Duodenal mucosa (tissue), 2 donors: ENCODE measurements around the gene CD34.
"Not testable (repeated sequence)": the region's sequence is repeated elsewhere in the genome, so short reads cannot be mapped to it uniquely, and the experiment has no call there.

Experiments used
- H3K27ac ChIP-seq: one replicate; pipeline ENCODE4 v1.7.0; 2013; ENCODE audit warnings: low read depth, low read length
- H3K27me3 ChIP-seq, 2 donors: one replicate each; pipeline ENCODE4 v1.7.0; 2013; ENCODE audit warnings: low read length in 2 of 2, control low read depth in 1 of 2; ENCODE audit not compliant: insufficient read depth in 2 of 2, control insufficient read depth in 1 of 2
- H3K36me3 ChIP-seq, 2 donors: one replicate each; pipeline ENCODE4 v1.7.0; 2013; ENCODE audit warnings: low read length in 2 of 2, control low read depth in 1 of 2; ENCODE audit not compliant: insufficient read depth in 2 of 2, control insufficient read depth in 1 of 2
- H3K4me1 ChIP-seq, 2 donors: one replicate each; pipeline ENCODE4 v1.7.0; 2013; ENCODE audit warnings: low read length in 2 of 2, control low read depth in 1 of 2; ENCODE audit not compliant: insufficient read depth in 2 of 2, control insufficient read depth in 1 of 2
- H3K4me3 ChIP-seq, 2 donors: one replicate each; pipeline ENCODE4 v1.7.0; 2013; ENCODE audit warnings: low read length in 2 of 2, low read depth in 1 of 2
- H3K9ac ChIP-seq, 2 donors: one replicate each; pipeline ENCODE4 v1.7.0; 2013; ENCODE audit warnings: low read length in 2 of 2, low read depth in 1 of 2
- H3K9me3 ChIP-seq, 2 donors: one replicate each; pipeline ENCODE4 v1.7.0; 2013; ENCODE audit warnings: low read length in 2 of 2, control low read depth in 1 of 2; ENCODE audit not compliant: control insufficient read depth in 1 of 2

Gene CD34

DNA sequence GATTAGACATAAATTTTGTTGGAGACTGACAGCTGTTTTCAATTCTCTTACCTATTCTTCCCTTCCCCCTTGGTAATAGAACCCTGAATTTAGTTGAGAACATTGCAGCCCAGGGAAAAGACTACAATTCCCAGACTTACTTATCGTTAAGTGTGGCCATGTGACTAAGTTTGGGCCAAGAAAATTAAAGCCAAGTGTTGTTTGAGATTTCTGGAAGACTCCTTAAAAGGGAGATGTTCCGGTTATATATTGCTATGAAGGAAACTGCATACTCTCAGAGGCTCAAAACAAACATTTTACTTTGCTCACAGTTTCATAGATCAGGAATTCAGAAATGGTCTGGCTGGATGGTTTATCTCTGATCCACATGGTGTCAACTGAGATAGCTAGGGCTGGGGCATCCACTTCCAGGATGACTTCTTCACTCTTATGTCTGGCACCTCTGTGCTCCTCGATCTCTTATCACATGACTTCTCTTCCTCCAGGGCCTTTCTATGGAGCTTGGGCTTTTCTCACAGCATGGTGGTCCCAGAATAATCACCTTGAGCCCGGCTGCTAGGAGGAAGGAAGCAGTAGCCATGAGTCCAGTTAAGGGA, 22.4 kb upstream of the CD34 start:
- Histone ChIP-seq H3K9me3 (no peaks in the 10 kb centered on the region), H3K4me3 (no peak overlapping the region), H3K9ac (no peak overlapping the region), H3K36me3 (no peaks in the 10 kb centered on the region), H3K27ac (no peak overlapping the region), H3K4me1 (no peaks in the 10 kb centered on the region), H3K27me3 (no peaks in the 10 kb centered on the region)

- no peaks in the 10 kb centered on the region for H3K36me3 ChIP-seq
- no peak overlapping the region for H3K4me3 ChIP-seq
- no peaks in the 10 kb centered on the region for H3K27me3 ChIP-seq
- H3K9ac ChIP-seq: no peak overlapping the region
- no peaks in the 10 kb centered on the region for H3K9me3 ChIP-seq
- H3K27ac ChIP-seq: no peak overlapping the region
- H3K4me1 ChIP-seq: peaks cover 0 to 8% of the 10 kb centered on the region in 2 donors
These were observed 16.1 kb upstream of the CD34 start for GRCh38 chr1:207926984-207927383.

DNA sequence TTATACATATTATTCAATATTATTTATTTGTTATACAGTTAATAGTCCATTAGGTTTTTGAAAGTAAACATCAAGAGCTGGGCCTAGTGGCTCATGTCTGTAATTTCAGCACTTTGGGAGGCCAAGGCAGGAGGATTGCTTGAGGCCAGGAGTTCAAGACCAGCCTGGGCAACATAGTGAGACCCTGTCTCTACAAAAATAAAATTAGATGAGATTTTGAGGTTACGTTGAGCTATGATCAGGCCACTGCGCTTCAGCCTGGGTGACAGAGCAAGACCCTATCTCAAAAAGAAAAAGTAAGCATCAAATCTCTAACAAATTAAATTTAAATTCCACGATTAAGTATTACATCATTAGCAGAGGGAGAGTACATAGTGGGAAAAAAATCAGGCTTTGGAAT, 15.0 kb upstream of the CD34 start:
- not testable (repeated sequence) for H3K4me3 ChIP-seq, H3K9ac ChIP-seq, H3K9me3 ChIP-seq, H3K36me3 ChIP-seq, H3K27ac ChIP-seq, H3K4me1 ChIP-seq, H3K27me3 ChIP-seq

DNA sequence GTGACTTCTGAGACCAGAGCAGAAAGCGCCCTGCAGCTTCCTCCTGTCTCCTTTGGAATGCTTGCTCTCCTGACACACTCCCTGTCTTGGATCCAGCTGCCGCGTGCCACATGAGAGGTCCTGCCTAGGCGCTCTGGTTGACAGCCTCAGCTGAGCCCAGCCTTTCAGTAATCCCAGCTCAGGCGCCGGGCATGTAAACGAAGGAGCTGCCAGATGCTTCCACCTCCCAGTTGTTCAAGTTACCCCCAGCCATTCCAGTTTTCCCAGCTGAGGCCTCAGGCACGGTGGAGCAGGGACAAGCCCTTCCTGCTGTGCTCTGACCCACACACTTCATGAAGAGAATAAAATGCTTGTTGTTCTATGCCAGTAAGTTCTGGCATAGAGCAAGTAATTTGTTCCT, 14.3 kb upstream of the CD34 start:
- no peak overlapping the region for H3K9ac ChIP-seq
- H3K27ac ChIP-seq: no peak overlapping the region
- H3K4me3 ChIP-seq: no peak overlapping the region
- H3K4me1 ChIP-seq: peaks cover 0 to 8% of the 10 kb centered on the region in 2 donors
- H3K27me3 ChIP-seq: peaks cover 0 to 5% of the 10 kb centered on the region in 2 donors
- H3K9me3 ChIP-seq: no peaks in the 10 kb centered on the region
- H3K36me3 ChIP-seq: no peaks in the 10 kb centered on the region

DNA sequence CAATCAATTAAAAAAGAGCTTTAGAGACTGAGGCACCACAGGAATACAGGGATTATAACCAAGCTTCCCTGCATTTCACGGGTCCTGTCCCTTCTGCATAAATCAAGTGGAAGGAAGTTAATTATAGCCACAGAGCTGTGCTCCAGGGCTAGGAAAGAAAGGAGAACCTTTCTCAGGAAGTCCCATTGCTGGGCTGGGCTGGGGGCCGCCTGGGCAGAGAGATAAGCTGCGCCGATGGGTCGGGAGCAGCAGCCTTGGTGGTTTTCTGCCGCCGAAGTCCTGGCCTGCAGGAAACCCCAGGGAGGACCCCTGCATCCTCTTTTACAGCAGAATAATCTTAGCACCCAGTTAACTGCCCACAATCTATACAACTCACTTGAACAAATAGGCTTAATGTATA, 12.6 kb upstream of the CD34 start:
- H3K9ac ChIP-seq: no peak overlapping the region
- H3K4me1 ChIP-seq: peaks cover 0 to 8% of the 10 kb centered on the region in 2 donors
- no peaks in the 10 kb centered on the region for H3K36me3 ChIP-seq
- H3K27me3 ChIP-seq: peaks cover 0 to 5% of the 10 kb centered on the region in 2 donors
- no peak overlapping the region for H3K27ac ChIP-seq
- H3K9me3 ChIP-seq: no peaks in the 10 kb centered on the region
- no peak overlapping the region for H3K4me3 ChIP-seq

- no peaks in the 10 kb centered on the region for H3K36me3 ChIP-seq
- H3K27me3 ChIP-seq: peaks cover 0 to 5% of the 10 kb centered on the region in 2 donors
- H3K4me1 ChIP-seq: peaks cover 3 to 10% of the 10 kb centered on the region in 2 donors
- no peak overlapping the region for H3K27ac ChIP-seq
- H3K9ac ChIP-seq: no peak overlapping the region
- no peaks in the 10 kb centered on the region for H3K9me3 ChIP-seq
- no peak overlapping the region for H3K4me3 ChIP-seq
These were observed 12.2 kb upstream of the CD34 start for GRCh38 chr1:207923121-207923520.

DNA sequence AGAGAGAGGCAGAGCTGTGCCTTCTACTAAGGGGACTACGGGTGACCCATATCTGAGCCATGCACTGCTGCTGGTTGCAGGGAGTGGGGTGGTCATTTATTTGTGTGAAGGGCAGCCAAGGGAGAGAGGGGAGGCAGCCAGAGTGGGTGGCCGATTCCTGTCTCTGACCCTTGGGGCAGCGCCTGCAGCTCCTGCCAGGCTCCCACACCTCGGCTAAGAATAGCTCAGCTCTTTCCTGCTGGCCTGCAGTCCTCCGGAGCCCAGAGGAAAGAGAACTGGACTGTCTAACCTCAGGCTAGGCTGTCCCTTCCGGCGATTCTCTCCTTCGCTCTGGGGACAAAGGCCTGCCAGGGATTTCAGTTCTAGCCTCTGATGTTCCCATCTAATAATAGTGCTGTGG, 11.6 kb upstream of the CD34 start:
- H3K27ac ChIP-seq: no peak overlapping the region
- H3K4me1 ChIP-seq: peaks cover 8 to 13% of the 10 kb centered on the region in 2 donors
- no peak overlapping the region for H3K4me3 ChIP-seq
- no peak overlapping the region for H3K9ac ChIP-seq
- H3K36me3 ChIP-seq: no peaks in the 10 kb centered on the region
- H3K27me3 ChIP-seq: peaks cover 0 to 5% of the 10 kb centered on the region in 2 donors
- no peaks in the 10 kb centered on the region for H3K9me3 ChIP-seq

DNA sequence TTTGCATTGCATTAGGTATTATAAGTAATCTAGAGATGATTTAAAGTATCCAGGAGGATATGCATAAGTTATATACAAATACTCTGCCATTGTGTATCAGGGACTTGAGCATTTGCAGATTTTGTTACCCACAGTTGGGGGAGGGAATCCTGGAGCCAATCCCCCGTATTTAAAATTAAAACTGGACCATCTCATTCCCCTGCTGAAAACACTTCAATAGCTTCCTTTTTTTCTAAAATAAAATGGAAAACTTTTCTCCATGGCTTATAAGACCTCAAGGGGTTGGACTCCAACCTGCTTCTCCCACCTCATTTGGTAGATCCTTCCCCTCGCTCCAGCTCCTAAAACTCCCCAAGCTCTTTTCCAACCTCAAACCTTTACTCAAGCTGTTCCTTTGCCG, 10.4 kb upstream of the CD34 start:
- no peaks in the 10 kb centered on the region for H3K36me3 ChIP-seq
- no peaks in the 10 kb centered on the region for H3K9me3 ChIP-seq
- peaks cover 0 to 5% of the 10 kb centered on the region in 2 donors for H3K27me3 ChIP-seq
- H3K27ac ChIP-seq: no peak overlapping the region
- no peak overlapping the region for H3K4me3 ChIP-seq
- peaks cover 8 to 13% of the 10 kb centered on the region in 2 donors for H3K4me1 ChIP-seq
- H3K9ac ChIP-seq: no peak overlapping the region

DNA sequence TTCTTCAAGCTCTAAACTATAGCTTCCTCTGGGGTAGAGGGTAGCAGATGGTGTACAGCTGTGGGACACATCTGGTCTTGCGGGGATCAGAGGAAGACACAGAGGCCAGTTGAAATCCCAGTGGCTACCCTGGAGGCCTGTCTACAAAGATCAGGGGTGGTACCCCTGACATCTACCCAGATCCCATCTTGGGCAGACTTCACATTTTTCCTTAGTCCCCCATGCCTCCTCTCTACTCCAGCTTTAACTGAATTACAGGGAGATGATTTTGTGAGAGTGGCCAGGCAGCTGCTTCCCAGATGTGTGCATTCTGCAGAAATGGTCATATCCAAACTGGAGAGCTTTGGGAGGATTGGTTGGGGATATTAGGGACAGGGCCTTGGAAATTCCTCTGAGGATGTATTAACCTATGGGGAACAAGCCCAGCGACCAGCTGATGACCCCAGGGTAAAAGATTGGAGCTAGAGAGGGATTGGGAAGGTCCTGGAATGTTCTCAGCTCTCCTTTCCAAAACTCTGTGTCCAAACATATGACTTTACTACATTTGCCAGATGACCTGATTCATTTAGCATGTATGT, 9.6 kb upstream of the CD34 start:
- Histone ChIP-seq H3K9ac (no peak overlapping the region), H3K4me3 (no peak overlapping the region), H3K27me3 (peaks cover 0 to 5% of the 10 kb centered on the region in 2 donors), H3K36me3 (no peaks in the 10 kb centered on the region), H3K27ac (no peak overlapping the region), H3K9me3 (no peaks in the 10 kb centered on the region), H3K4me1 (peaks cover 8 to 13% of the 10 kb centered on the region in 2 donors)

- Histone ChIP-seq H3K4me3 (no peak overlapping the region), H3K36me3 (no peaks in the 10 kb centered on the region), H3K27ac (no peak overlapping the region), H3K27me3 (peaks cover 0 to 5% of the 10 kb centered on the region in 2 donors), H3K9ac (no peak overlapping the region), H3K9me3 (no peaks in the 10 kb centered on the region), H3K4me1 (peaks cover 8 to 13% of the 10 kb centered on the region in 2 donors)
These were observed 8.7 kb upstream of the CD34 start for GRCh38 chr1:207919523-207920170.
